Measurements from ENCODE around the gene QSOX2.

DNA sequence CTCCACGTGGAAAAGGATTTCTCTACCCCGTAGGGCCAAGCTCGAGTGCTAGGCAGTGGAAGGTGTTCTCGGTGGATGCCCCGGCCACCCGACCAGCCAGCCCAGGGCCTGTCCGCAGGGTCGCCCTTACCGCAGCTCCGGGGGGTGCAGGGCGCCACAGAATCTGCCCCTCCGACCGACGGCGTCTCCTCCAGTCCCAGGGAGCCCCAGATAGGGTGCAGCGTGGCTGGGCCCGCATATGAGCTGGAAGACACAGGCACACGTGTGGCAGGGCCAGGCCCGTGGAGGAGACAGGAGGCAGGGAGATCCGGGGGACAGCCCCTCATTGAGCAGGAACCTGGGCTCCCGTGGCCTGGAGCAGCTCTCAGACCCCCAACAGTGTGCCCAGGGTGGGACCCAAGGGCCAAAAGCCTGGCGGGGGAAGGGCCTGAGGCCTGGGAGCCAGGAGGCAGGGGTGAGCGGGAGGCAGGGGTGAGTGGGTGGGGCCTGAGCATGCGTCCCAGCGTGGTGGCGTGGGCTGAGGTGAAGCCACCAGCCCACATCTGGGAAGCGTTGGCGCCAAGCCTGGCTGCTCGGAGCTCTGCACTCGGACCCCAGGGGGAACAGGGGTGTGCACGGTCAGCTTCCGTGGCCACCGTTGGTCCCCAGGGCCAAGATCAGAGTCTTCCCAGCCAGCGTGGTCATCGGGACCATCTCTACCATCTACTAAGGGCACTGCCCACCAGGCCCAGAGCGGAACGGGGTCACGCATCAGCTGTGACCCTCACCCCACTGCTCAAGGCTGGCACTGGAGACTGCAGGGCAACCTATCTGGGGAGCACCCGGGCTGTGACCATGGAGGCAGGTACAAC, 36.0 kb upstream of the QSOX2 start:
- TF ChIP-seq, protein P1, sequence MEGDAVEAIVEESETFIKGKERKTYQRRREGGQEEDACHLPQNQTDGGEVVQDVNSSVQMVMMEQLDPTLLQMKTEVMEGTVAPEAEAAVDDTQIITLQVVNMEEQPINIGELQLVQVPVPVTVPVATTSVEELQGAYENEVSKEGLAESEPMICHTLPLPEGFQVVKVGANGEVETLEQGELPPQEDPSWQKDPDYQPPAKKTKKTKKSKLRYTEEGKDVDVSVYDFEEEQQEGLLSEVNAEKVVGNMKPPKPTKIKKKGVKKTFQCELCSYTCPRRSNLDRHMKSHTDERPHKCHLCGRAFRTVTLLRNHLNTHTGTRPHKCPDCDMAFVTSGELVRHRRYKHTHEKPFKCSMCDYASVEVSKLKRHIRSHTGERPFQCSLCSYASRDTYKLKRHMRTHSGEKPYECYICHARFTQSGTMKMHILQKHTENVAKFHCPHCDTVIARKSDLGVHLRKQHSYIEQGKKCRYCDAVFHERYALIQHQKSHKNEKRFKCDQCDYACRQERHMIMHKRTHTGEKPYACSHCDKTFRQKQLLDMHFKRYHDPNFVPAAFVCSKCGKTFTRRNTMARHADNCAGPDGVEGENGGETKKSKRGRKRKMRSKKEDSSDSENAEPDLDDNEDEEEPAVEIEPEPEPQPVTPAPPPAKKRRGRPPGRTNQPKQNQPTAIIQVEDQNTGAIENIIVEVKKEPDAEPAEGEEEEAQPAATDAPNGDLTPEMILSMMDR (IDR thresholded peaks at IDR 0.05; ENCODE audit: low read length), result no peak
- TF ChIP-seq EZH2 (optimal IDR thresholded peaks at IDR 0.05; ENCODE audit: low read depth, low read length), result no peak
- TF ChIP-seq EZH2phosphoT487 (IDR thresholded peaks at IDR 0.05; ENCODE audit: low read length), result no peak
